ENCODE measurements around the gene CC2D2B.

DNA sequence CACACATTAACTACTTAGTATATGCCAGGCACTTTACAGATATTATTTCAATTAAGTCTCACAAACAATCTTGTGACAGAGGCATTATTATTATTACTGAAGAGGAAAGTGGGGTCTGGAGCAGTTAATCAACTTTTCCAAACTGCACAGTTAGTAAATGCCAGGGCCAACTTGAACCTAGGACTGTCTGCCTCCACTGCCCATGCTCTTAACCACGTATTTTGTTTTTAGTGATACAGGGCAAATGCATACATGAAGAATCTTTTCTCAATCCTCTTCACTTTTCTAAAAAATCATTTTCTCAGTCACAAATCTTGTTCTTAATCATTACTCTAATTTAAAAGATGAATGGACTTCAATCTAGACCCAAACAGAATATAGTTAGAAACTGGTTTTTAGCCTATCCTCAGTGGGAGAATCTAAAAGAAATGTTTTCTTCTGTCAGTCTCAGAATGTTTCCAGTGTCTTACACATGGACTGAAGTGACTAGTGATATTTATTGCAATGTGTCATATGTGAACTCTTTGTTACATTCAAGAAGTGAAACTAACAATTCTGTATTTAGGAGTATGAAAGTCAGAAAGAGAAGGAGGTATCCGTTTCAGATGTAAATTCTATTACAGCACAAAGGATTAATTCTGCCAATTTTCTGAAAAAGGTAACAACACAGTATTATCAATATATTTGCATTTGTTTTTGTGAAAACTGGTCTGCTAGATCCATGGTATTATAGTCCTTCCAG, 80.1 kb downstream of the CC2D2B start:
- TF ChIP-seq POLR2A (IDR thresholded peaks at IDR 0.05) (no peak), CTCF (IDR thresholded peaks at IDR 0.05 in 8 of 11, conservative IDR thresholded peaks at IDR 0.05 in 3 of 11) (no peak), POLR2AphosphoS5 (IDR thresholded peaks at IDR 0.05) (no peak)

All from spleen (tissue), 7 donors.